Fibroblast of lung (primary cell): ENCODE data around the gene NPHP4. TPM values are rescaled to one million over a fixed set of nuclear protein-coding genes. Genes with fewer than 3 reads are reported as not detected.

Experiments
- DNase-seq, 2 donors: peaks; one replicate each; pipeline versions ENCODE4 v3.0.0 to v3.0.0-alpha.2; 2010; ENCODE audit warnings: low read depth in 2 of 2
- H2AFZ ChIP-seq: 2 replicates; pipeline ENCODE4 v1.5.1; 2012; ENCODE audit warnings: low read length, control low read depth, inconsistent platforms
- H3K27ac ChIP-seq: 2 replicates; pipeline ENCODE4 v1.5.1; 2011; ENCODE audit warnings: low read length, control low read depth; ENCODE audit not compliant: insufficient read depth
- H3K27me3 ChIP-seq: 2 replicates; pipeline ENCODE4 v1.5.1; 2011; ENCODE audit warnings: mild to moderate bottlenecking, low read length; ENCODE audit not compliant: control insufficient read depth, insufficient read depth
- H3K36me3 ChIP-seq: 2 replicates; pipeline ENCODE4 v1.5.1; 2011; ENCODE audit warnings: low read length; ENCODE audit not compliant: control insufficient read depth, insufficient read depth
- H3K4me1 ChIP-seq: 2 replicates; pipeline ENCODE4 v1.5.1; 2011; ENCODE audit warnings: low read length; ENCODE audit not compliant: control insufficient read depth, insufficient read depth; ENCODE audit errors: extremely low read depth
- H3K4me2 ChIP-seq: 2 replicates; pipeline ENCODE4 v1.5.1; 2011; ENCODE audit warnings: low read length, control low read depth; ENCODE audit not compliant: insufficient read depth; ENCODE audit errors: extremely low read depth
- H3K4me3 ChIP-seq, 4 experiments: fragments of 200-600 bp in 1 of 4; sonication (generic) in 1 of 4; replicated peaks in 1 of 4; 2 replicates each; pipeline ENCODE4 v1.5.1; 2011 to 2016; ENCODE audit warnings: low read length in 4 of 4, low read depth in 3 of 4, mild to moderate bottlenecking in 3 of 4, control low read depth in 2 of 4, inconsistent platforms in 1 of 4, mixed read lengths in 1 of 4; ENCODE audit not compliant: insufficient read depth in 1 of 4; ENCODE audit errors: control extremely low read depth in 1 of 4
- H3K79me2 ChIP-seq: 2 replicates; pipeline ENCODE4 v1.5.1; 2012; ENCODE audit warnings: mild to moderate bottlenecking, low read length, inconsistent platforms; ENCODE audit not compliant: control insufficient read depth, insufficient read depth
- H3K9ac ChIP-seq: 2 replicates; pipeline ENCODE4 v1.5.1; 2011; ENCODE audit warnings: mild to moderate bottlenecking, low read length, control low read depth; ENCODE audit not compliant: insufficient read depth
- H3K9me3 ChIP-seq: 2 replicates; pipeline ENCODE4 v1.5.1; 2012; ENCODE audit warnings: low read depth, low read length; ENCODE audit not compliant: control insufficient read depth, insufficient read depth
- H4K20me1 ChIP-seq: 2 replicates; pipeline ENCODE4 v1.5.1; 2011; ENCODE audit warnings: low read length; ENCODE audit not compliant: control insufficient read depth, insufficient read depth; ENCODE audit errors: extremely low read depth
- CTCF ChIP-seq, 2 donors: IDR thresholded peaks in 1 of 2; conservative IDR thresholded peaks in 1 of 2; 1 replicate in 1 of 2; 2 replicates in 1 of 2; pipeline ENCODE4 v1.5.1; 2011 to 2012; ENCODE audit warnings: low read length in 2 of 2, control low read depth in 1 of 2, inconsistent platforms in 1 of 2, low read depth in 1 of 2, mild to moderate bottlenecking in 1 of 2
- EZH2 ChIP-seq: IDR thresholded peaks from 2 replicates; pipeline ENCODE4 v1.5.1; 2012; ENCODE audit warnings: low read length, control low read depth, mild to moderate bottlenecking; ENCODE audit errors: missing control alignments
- polyA plus RNA-seq, 2 donors: library from polyadenylated mRNA; depleted of rRNA in 1 of 2; stranded (reverse) in 1 of 2; unstranded in 1 of 2; fragments of >200 nt; gene quantifications; 2 replicates each; pipeline ENCODE4 v1.2.1, GENCODE V29; 2011 to 2012; ENCODE audit warnings: missing spikeins in 1 of 2
- total RNA-seq: library from RNA; depleted of rRNA; stranded (reverse); fragments of >200 nt; gene quantifications from 2 replicates; pipeline ENCODE4 v1.2.1, GENCODE V29; 2014

Gene NPHP4
- total and polyA plus RNA-seq, 2 donors (not counting 1 experiment from before 2014, with no cell fraction given): 1.5 to 4.0 TPM

- Histone ChIP-seq H3K27ac (no peak overlapping the region), H3K4me1 (no peaks in the 10 kb centered on the region), H2AFZ (no peak overlapping the region), H3K9me3 (no peaks in the 10 kb centered on the region), H3K4me3 (no peak overlapping the region), H3K27me3 (no peaks in the 10 kb centered on the region), H3K36me3 (no peaks in the 10 kb centered on the region), H3K4me2 (no peak overlapping the region), H3K9ac (no peak overlapping the region), H3K79me2 (no peaks in the 10 kb centered on the region), H4K20me1 (no peaks in the 10 kb centered on the region)
- no peak for DNase-seq
- TF ChIP-seq CTCF (conservative IDR thresholded peaks at IDR 0.05 in 1 of 2, IDR thresholded peaks at IDR 0.05 in 1 of 2; ENCODE audit: low read depth in 1 of 2, low read length in 2 of 2): no peak
- TF ChIP-seq EZH2: no peak
Observed at GRCh38 chr1:5864256-5864655, 128.0 kb downstream of the NPHP4 start.

- no peaks in the 10 kb centered on the region for H3K9me3 ChIP-seq
- no peak for DNase-seq
- H3K9ac ChIP-seq: no peak overlapping the region
- TF ChIP-seq EZH2 (no peak), CTCF (conservative IDR thresholded peaks at IDR 0.05 in 1 of 2, IDR thresholded peaks at IDR 0.05 in 1 of 2; ENCODE audit: low read depth in 1 of 2, low read length in 2 of 2) (no peak)
- no peak overlapping the region for H3K4me2 ChIP-seq
- H3K79me2 ChIP-seq: no peaks in the 10 kb centered on the region
- H3K36me3 ChIP-seq: no peaks in the 10 kb centered on the region
- no peak overlapping the region for H3K27ac ChIP-seq
- no peaks in the 10 kb centered on the region for H4K20me1 ChIP-seq
- no peak overlapping the region for H2AFZ ChIP-seq
- H3K4me1 ChIP-seq: no peaks in the 10 kb centered on the region
- H3K4me3 ChIP-seq: no peak overlapping the region
- H3K27me3 ChIP-seq: no peaks in the 10 kb centered on the region
Observed at GRCh38 chr1:5863238-5863637, 129.0 kb downstream of the NPHP4 start.

- H3K9me3 ChIP-seq: no peaks in the 10 kb centered on the region
- H3K4me3 ChIP-seq: no peak overlapping the region
- no peak for TF ChIP-seq EZH2
- no peak for TF ChIP-seq CTCF (conservative IDR thresholded peaks at IDR 0.05 in 1 of 2, IDR thresholded peaks at IDR 0.05 in 1 of 2; ENCODE audit: low read depth in 1 of 2, low read length in 2 of 2)
- DNase-seq: no peak
- H2AFZ ChIP-seq: no peak overlapping the region
- no peaks in the 10 kb centered on the region for H3K27me3 ChIP-seq
- H3K9ac ChIP-seq: no peak overlapping the region
- no peak overlapping the region for H3K4me2 ChIP-seq
- no peaks in the 10 kb centered on the region for H3K79me2 ChIP-seq
- no peak overlapping the region for H3K27ac ChIP-seq
- no peaks in the 10 kb centered on the region for H3K4me1 ChIP-seq
- H4K20me1 ChIP-seq: no peaks in the 10 kb centered on the region
- no peaks in the 10 kb centered on the region for H3K36me3 ChIP-seq
Observed at GRCh38 chr1:5861871-5862825, 130.1 kb downstream of the NPHP4 start.
